HepG2 (cell line): Measurements from ENCODE around the gene VAV2. TPM values are rescaled to one million over a fixed set of nuclear protein-coding genes. Genes with fewer than 3 reads are reported as not detected.
A peak's percentile ranks its signal among the peaks of the same experiment; 100 is the strongest.

Source experiments
- CBX1 ChIP-seq: IDR thresholded peaks from one replicate; pipeline ENCODE4 v1.6.1; 2016; ENCODE audit warnings: antibody characterized with exemption, low read depth
- CREM ChIP-seq, 2 experiments: sonication (generic) in 1 of 2; formaldehyde crosslinking in 1 of 2; IDR thresholded peaks; 2 replicates each; pipeline versions ENCODE4 v1.4.0 to v1.6.1; 2016 to 2020; ENCODE audit warnings: antibody characterized with exemption in 1 of 2, mild to moderate bottlenecking in 1 of 2, missing genetic modification reagents in 1 of 2
- DMAP1 ChIP-seq: IDR thresholded peaks from 2 replicates; pipeline ENCODE4 v1.6.1; 2016
- ERF ChIP-seq: IDR thresholded peaks from 2 replicates; pipeline ENCODE4 v1.6.1; 2018; ENCODE audit warnings: missing biosample characterization, missing genetic modification reagents
- FOXA3 ChIP-seq: IDR thresholded peaks from 2 replicates; pipeline ENCODE4 v1.6.1; 2016; ENCODE audit warnings: missing genetic modification reagents, missing compliant biosample characterization
- HOXA9 ChIP-seq: sonication (generic); formaldehyde crosslinking; IDR thresholded peaks from 2 replicates; pipeline ENCODE4 v1.8.1; 2022; ENCODE audit warnings: missing genetic modification reagents, mild to moderate bottlenecking, moderate library complexity, borderline replicate concordance
- NR1H2 ChIP-seq: sonication (generic); formaldehyde crosslinking; IDR thresholded peaks from 2 replicates; pipeline ENCODE4 v1.8.1; 2022; ENCODE audit warnings: low read depth, missing genetic modification reagents, borderline replicate concordance
- SIX1 ChIP-seq: sonication (generic); formaldehyde crosslinking; IDR thresholded peaks from 2 replicates; pipeline ENCODE4 v1.4.0; 2020; ENCODE audit warnings: missing genetic modification reagents, borderline replicate concordance
- SRF ChIP-seq: IDR thresholded peaks from 2 replicates; pipeline ENCODE4 v1.6.1; 2011; ENCODE audit warnings: mild to moderate bottlenecking, low read depth, low read length, moderate library complexity
- TBL1XR1 ChIP-seq: fragments of 150-350 bp; IDR thresholded peaks from 2 replicates; pipeline ENCODE4 v1.6.1; 2014; ENCODE audit warnings: borderline replicate concordance, low read length; ENCODE audit not compliant: partially characterized antibody
- ZBTB1 ChIP-seq: sonication (generic); formaldehyde crosslinking; IDR thresholded peaks from 2 replicates; pipeline ENCODE4 v1.4.0; 2020; ENCODE audit warnings: missing genetic modification reagents, borderline replicate concordance
- ZBTB3 ChIP-seq: sonication (generic); formaldehyde crosslinking; IDR thresholded peaks from 2 replicates; pipeline ENCODE4 v1.4.0; 2020; ENCODE audit warnings: low read depth, mild to moderate bottlenecking, moderate library complexity, missing genetic modification reagents, borderline replicate concordance
- ZNF101 ChIP-seq: sonication (generic); formaldehyde crosslinking; IDR thresholded peaks from 2 replicates; pipeline ENCODE4 v1.4.0; 2020; ENCODE audit warnings: mild to moderate bottlenecking, low read depth, missing genetic modification reagents, borderline replicate concordance
- ZNF260 ChIP-seq: sonication (generic); formaldehyde crosslinking; IDR thresholded peaks from 2 replicates; pipeline ENCODE4 v1.4.0; 2020; ENCODE audit warnings: missing genetic modification reagents, low read depth, mild to moderate bottlenecking, borderline replicate concordance
- ZNF326 ChIP-seq: sonication (generic); formaldehyde crosslinking; IDR thresholded peaks from 2 replicates; pipeline ENCODE4 v1.4.0; 2020; ENCODE audit warnings: missing genetic modification reagents, borderline replicate concordance
- ZNF562 ChIP-seq: sonication (generic); formaldehyde crosslinking; IDR thresholded peaks from 2 replicates; pipeline ENCODE4 v1.8.0; 2022; ENCODE audit warnings: missing genetic modification reagents, borderline replicate concordance
- ZNF567 ChIP-seq: sonication (generic); formaldehyde crosslinking; IDR thresholded peaks from 2 replicates; pipeline ENCODE4 v1.8.1; 2023; ENCODE audit warnings: mild to moderate bottlenecking, missing genetic modification reagents, borderline replicate concordance
- ZSCAN25 ChIP-seq: sonication (generic); formaldehyde crosslinking; IDR thresholded peaks from 2 replicates; pipeline ENCODE4 v1.8.0; 2022; ENCODE audit warnings: mild to moderate bottlenecking, missing genetic modification reagents
- ZSCAN9 ChIP-seq: IDR thresholded peaks from 2 replicates; pipeline ENCODE4 v1.6.1; 2016; ENCODE audit warnings: borderline replicate concordance
- polyA plus RNA-seq, 8 experiments: library from polyadenylated mRNA; depleted of rRNA in 3 of 8; stranded (reverse) in 7 of 8; unstranded in 1 of 8; fragments of >200 nt; fragmentation: Illumina TruSeq in 4 of 8; extraction: Trizol in 4 of 8; gene quantifications; 2 replicates each; pipeline versions ENCODE4 v1.2.1 to v1.2.3, GENCODE V29; 2011 to 2016; ENCODE audit warnings: low read depth in 4 of 8, missing spikeins in 1 of 8, mixed read lengths in 1 of 8; ENCODE audit not compliant: insufficient read depth in 1 of 8
- total RNA-seq, 5 experiments: library from RNA; depleted of rRNA; stranded (reverse); fragments of >200 nt; fragmentation: Illumina TruSeq; extraction: Trizol; gene quantifications; 2 replicates each; pipeline ENCODE4 v1.2.3, GENCODE V29; 2016; ENCODE audit warnings: low read depth in 1 of 5
- TF ChIP-seq, protein P1 (sequence below): sonication (generic); formaldehyde crosslinking; IDR thresholded peaks from 2 replicates; pipeline ENCODE4 v1.5.0; 2020; ENCODE audit warnings: missing genetic modification reagents
- TF ChIP-seq, protein P2 (sequence below): sonication (generic); formaldehyde crosslinking; IDR thresholded peaks from 2 replicates; pipeline ENCODE4; 2020; ENCODE audit warnings: missing genetic modification reagents, mild to moderate bottlenecking, borderline replicate concordance
- TF ChIP-seq, protein P3 (sequence below): sonication (generic); formaldehyde crosslinking; IDR thresholded peaks from 2 replicates; pipeline ENCODE4 v1.4.0; 2020; ENCODE audit warnings: missing genetic modification reagents

VAV2 gene
- total and polyA plus RNA-seq, 2 of the 13 experiments (the other 11 are each of a cell fraction or from before 2014, with no cell fraction given): 22.5 to 22.9 TPM

DNA sequence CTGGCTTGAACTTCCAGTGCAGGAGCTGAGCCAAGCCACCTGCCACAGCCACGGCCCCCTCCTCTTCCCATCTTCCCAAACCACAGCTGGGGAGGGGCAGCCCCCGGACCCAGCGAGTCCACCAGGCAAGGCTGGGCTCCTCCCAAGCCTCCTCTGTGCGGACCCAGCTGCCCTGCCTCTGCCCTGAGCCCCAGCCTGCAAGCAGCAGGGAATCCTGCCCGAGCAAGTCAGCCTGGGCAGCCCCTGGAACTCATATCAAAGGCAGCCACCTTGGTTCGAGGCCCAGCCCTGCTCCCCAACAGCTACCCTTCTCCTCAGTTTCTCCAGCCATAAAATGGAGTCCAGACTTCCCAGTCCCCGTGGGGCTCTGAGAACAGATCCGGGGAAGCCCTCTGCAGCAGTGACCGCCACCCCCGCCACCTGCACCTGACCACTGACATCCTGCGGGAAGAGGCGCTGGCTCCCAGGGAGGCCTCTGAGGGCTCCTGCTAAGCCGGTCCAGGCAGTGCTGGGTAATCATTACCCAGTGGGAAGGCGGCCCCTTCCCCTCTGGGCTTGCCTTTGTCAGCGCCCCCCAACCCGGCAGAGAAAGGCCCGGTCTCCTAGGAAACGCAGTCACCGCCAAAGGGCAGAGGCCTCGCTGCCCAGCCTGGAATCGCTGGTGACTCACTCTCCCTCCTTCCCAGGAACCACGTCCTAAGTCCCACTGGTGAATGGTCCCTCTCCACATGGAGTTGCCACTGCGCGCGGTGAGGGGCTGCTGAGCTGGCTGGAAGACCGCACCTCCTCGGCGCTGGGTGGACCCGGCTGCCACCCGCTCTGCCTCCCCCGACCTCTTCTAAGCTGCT lies 1.5 kb downstream of the VAV2 start (continued):
- TF ChIP-seq ZBTB1 (CRISPR knock-in tag) (no peak), ZSCAN25 (CRISPR knock-in tag) (peak; percentile 31; the same call in 1 of the 2 replicates), CBX1 (no peak), SRF (no peak), ZSCAN9 (CRISPR knock-in tag) (0 out of 2 replicates have a peak, but pooled peaks have one; percentile 68), TBL1XR1 (no peak), ERF (CRISPR knock-in tag) (peak; percentile 22; the same call in 1 of the 2 replicates), SIX1 (no peak), ZNF562 (CRISPR knock-in tag) (no peak), HOXA9 (CRISPR knock-in tag) (no peak), ZNF101 (CRISPR knock-in tag) (no peak), ZNF326 (CRISPR knock-in tag) (no peak), ZNF260 (CRISPR knock-in tag) (no peak), ZNF567 (no peak), ZBTB3 (CRISPR knock-in tag) (no peak), DMAP1 (CRISPR knock-in tag) (peak; percentile 72; the same call in 1 of the 2 replicates), FOXA3 (CRISPR knock-in tag) (peak; percentile 43; the same call in 1 of the 2 replicates), CREM (IDR thresholded peaks at IDR 0.05) (no peak), CREM (CRISPR knock-in tag; IDR thresholded peaks at IDR 0.05) (no peak), NR1H2 (CRISPR knock-in tag) (no peak)
- TF ChIP-seq, protein P1, sequence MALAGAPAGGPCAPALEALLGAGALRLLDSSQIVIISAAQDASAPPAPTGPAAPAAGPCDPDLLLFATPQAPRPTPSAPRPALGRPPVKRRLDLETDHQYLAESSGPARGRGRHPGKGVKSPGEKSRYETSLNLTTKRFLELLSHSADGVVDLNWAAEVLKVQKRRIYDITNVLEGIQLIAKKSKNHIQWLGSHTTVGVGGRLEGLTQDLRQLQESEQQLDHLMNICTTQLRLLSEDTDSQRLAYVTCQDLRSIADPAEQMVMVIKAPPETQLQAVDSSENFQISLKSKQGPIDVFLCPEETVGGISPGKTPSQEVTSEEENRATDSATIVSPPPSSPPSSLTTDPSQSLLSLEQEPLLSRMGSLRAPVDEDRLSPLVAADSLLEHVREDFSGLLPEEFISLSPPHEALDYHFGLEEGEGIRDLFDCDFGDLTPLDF (CRISPR knock-in tag): no peak
- TF ChIP-seq, protein P2, sequence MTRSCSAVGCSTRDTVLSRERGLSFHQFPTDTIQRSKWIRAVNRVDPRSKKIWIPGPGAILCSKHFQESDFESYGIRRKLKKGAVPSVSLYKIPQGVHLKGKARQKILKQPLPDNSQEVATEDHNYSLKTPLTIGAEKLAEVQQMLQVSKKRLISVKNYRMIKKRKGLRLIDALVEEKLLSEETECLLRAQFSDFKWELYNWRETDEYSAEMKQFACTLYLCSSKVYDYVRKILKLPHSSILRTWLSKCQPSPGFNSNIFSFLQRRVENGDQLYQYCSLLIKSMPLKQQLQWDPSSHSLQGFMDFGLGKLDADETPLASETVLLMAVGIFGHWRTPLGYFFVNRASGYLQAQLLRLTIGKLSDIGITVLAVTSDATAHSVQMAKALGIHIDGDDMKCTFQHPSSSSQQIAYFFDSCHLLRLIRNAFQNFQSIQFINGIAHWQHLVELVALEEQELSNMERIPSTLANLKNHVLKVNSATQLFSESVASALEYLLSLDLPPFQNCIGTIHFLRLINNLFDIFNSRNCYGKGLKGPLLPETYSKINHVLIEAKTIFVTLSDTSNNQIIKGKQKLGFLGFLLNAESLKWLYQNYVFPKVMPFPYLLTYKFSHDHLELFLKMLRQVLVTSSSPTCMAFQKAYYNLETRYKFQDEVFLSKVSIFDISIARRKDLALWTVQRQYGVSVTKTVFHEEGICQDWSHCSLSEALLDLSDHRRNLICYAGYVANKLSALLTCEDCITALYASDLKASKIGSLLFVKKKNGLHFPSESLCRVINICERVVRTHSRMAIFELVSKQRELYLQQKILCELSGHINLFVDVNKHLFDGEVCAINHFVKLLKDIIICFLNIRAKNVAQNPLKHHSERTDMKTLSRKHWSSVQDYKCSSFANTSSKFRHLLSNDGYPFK (CRISPR knock-in tag): no peak
- TF ChIP-seq, protein P3, sequence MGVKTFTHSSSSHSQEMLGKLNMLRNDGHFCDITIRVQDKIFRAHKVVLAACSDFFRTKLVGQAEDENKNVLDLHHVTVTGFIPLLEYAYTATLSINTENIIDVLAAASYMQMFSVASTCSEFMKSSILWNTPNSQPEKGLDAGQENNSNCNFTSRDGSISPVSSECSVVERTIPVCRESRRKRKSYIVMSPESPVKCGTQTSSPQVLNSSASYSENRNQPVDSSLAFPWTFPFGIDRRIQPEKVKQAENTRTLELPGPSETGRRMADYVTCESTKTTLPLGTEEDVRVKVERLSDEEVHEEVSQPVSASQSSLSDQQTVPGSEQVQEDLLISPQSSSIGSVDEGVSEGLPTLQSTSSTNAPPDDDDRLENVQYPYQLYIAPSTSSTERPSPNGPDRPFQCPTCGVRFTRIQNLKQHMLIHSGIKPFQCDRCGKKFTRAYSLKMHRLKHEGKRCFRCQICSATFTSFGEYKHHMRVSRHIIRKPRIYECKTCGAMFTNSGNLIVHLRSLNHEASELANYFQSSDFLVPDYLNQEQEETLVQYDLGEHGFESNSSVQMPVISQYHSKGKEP (CRISPR knock-in tag): no peak
